Ishikawa (cell line): ENCODE results near the gene RAMP1.

ENCODE experiments used
- CEBPB ChIP-seq: IDR thresholded peaks from 2 replicates; pipeline ENCODE4 v1.6.1; 2012
- CREB1 ChIP-seq: IDR thresholded peaks from 2 replicates; pipeline ENCODE4 v1.6.1; 2012; ENCODE audit warnings: low read depth
- EGR1 ChIP-seq: IDR thresholded peaks from 2 replicates; pipeline ENCODE4 v1.6.1; 2012
- EP300 ChIP-seq: IDR thresholded peaks from 2 replicates; pipeline ENCODE4 v1.6.1; 2012; ENCODE audit warnings: borderline replicate concordance
- FOXM1 ChIP-seq: IDR thresholded peaks from 2 replicates; pipeline ENCODE4 v1.6.1; 2012; ENCODE audit warnings: low read depth, borderline replicate concordance
- NFIC ChIP-seq: IDR thresholded peaks from 2 replicates; pipeline ENCODE4 v1.6.1; 2012
- RAD21 ChIP-seq: IDR thresholded peaks from 2 replicates; pipeline ENCODE4 v1.6.1; 2012; ENCODE audit warnings: low read depth
- TAF1 ChIP-seq: IDR thresholded peaks from 2 replicates; pipeline ENCODE4 v1.6.1; 2012; ENCODE audit warnings: low read depth, mild to moderate bottlenecking
- TCF12 ChIP-seq: IDR thresholded peaks from 2 replicates; pipeline ENCODE4 v1.6.1; 2012; ENCODE audit warnings: low read depth
- TEAD4 ChIP-seq: IDR thresholded peaks from 2 replicates; pipeline ENCODE4 v1.6.1; 2012
- YY1 ChIP-seq: IDR thresholded peaks from 2 replicates; pipeline ENCODE4 v1.6.1; 2012; ENCODE audit warnings: low read depth
- ZBTB7A ChIP-seq: IDR thresholded peaks from 2 replicates; pipeline ENCODE4 v1.6.1; 2012; ENCODE audit warnings: low read depth
- TF ChIP-seq, protein P1 (sequence below): IDR thresholded peaks from 2 replicates; pipeline ENCODE4 v1.6.1; 2012
- TF ChIP-seq, protein P2 (sequence below): IDR thresholded peaks from 2 replicates; pipeline ENCODE4 v1.6.1; 2012
- TF ChIP-seq, protein P3 (sequence below): IDR thresholded peaks from 2 replicates; pipeline ENCODE4 v1.6.1; 2012; ENCODE audit warnings: low read depth, mild to moderate bottlenecking

The RAMP1 gene

DNA sequence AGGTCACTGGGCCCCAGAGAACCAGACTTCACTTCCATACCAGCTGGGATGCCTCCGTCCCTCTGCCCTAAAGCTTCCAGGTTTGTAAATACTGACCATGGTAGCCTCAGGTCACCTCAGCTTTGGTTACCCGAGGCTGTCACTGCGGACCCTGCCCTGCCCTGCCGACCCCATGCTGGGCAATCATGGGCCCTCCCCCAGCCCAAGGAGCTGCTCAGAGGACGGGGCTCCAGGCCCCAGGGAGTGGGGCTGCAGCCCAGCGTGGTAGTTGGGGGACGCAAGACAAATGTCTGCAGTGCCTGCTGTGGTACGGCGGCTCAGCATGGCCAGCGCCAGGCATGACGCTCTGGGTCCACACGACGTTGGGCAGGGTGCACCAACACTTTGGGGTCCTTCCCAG is 25.3 kb downstream of the RAMP1 start:
- TF ChIP-seq TAF1 (no peak), TCF12 (no peak), RAD21 (no peak), CEBPB (no peak), EGR1 (no peak), EP300 (no peak)
- TF ChIP-seq, protein P1, sequence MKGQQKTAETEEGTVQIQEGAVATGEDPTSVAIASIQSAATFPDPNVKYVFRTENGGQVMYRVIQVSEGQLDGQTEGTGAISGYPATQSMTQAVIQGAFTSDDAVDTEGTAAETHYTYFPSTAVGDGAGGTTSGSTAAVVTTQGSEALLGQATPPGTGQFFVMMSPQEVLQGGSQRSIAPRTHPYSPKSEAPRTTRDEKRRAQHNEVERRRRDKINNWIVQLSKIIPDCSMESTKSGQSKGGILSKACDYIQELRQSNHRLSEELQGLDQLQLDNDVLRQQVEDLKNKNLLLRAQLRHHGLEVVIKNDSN = no peak
- TF ChIP-seq, protein P2, sequence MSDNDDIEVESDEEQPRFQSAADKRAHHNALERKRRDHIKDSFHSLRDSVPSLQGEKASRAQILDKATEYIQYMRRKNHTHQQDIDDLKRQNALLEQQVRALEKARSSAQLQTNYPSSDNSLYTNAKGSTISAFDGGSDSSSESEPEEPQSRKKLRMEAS = no peak
- TF ChIP-seq, protein P3, sequence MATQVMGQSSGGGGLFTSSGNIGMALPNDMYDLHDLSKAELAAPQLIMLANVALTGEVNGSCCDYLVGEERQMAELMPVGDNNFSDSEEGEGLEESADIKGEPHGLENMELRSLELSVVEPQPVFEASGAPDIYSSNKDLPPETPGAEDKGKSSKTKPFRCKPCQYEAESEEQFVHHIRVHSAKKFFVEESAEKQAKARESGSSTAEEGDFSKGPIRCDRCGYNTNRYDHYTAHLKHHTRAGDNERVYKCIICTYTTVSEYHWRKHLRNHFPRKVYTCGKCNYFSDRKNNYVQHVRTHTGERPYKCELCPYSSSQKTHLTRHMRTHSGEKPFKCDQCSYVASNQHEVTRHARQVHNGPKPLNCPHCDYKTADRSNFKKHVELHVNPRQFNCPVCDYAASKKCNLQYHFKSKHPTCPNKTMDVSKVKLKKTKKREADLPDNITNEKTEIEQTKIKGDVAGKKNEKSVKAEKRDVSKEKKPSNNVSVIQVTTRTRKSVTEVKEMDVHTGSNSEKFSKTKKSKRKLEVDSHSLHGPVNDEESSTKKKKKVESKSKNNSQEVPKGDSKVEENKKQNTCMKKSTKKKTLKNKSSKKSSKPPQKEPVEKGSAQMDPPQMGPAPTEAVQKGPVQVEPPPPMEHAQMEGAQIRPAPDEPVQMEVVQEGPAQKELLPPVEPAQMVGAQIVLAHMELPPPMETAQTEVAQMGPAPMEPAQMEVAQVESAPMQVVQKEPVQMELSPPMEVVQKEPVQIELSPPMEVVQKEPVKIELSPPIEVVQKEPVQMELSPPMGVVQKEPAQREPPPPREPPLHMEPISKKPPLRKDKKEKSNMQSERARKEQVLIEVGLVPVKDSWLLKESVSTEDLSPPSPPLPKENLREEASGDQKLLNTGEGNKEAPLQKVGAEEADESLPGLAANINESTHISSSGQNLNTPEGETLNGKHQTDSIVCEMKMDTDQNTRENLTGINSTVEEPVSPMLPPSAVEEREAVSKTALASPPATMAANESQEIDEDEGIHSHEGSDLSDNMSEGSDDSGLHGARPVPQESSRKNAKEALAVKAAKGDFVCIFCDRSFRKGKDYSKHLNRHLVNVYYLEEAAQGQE = no peak

DNA sequence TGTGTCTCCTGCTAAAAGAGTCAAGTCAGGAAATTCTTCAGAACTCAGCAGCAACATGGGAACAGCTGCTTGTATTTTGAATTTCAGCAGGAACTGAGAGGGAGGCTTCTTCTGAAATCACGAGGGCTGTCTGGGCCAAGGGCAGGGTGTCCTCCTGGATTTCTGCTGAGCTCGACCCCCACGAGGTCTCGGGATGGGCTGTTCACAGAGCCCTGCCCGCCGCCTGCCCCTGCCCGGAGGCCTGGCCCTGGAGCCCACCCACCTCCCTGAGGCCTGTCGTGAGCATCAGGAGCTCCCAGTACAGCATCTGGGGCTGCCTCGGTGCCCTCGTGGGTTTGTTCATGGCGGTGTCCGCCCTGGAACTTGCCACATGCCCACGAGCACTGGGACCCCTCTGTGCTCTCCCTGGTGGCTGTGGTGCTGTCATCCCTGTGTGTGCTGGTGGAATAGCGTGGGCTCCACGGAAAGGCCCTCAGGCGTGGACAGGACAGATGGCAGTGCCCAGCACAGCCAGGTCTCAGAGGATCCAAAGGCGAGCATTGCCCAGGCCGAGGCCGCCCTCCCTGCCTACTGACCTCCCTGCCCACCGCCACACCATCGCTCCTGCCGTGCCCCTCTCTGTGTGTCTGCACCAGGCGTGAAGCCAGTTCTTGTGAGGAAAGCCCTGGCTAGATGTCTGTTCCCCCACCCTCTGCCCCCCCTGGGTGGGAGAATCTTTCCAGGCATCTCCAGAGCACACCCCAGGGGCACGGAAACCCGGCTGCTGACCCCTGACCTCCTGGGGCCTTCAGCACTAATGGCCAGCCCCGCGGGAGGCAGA is 25.9 kb downstream of the RAMP1 start:
- TF ChIP-seq TAF1 (no peak), TEAD4 (no peak), CEBPB (no peak), TCF12 (no peak), YY1 (no peak), ZBTB7A (no peak), CREB1 (no peak), RAD21 (no peak), EGR1 (no peak)
- TF ChIP-seq, protein P1 = no peak
- TF ChIP-seq, protein P2 = no peak

DNA sequence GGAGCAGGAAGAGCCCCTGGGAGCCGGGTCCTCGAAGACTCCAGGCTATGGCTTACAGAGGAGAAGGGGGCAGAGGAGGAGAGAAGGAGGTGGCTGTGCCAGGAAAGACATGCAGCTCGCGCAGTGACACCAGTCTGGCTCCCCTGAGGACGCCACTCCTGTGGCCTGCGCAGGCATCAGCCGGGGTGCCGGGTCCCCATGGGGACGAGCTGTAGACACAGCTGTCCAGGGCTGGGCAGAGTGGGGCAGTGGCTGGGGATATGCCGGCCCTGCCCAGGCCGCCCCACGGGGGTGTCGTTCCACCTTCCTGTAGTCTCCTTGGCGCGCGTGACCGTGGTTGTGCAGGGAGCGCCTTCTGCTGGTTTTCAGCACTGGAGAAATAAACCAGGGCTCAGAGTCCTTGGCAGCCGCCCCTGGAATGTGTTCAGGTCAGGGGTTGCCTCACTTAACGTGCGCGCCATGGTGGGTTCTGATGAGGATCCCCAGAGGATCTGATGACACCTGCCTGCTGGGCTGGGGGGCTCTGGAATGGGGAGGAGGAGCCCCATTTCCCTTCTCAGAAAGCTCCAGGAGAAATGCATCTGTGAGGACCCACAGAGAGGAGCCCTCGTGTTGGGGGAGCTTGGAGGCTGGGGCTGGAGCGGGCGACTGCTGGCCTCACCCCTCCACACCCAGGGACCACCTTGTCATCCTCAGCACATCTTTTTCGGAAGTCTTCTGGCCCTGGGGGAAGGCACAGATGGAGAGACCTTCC is 26.7 kb downstream of the RAMP1 start:
- TF ChIP-seq FOXM1 (no peak), ZBTB7A (no peak), TAF1 (no peak), YY1 (no peak), TCF12 (no peak)
- TF ChIP-seq, protein P2 = no peak

DNA sequence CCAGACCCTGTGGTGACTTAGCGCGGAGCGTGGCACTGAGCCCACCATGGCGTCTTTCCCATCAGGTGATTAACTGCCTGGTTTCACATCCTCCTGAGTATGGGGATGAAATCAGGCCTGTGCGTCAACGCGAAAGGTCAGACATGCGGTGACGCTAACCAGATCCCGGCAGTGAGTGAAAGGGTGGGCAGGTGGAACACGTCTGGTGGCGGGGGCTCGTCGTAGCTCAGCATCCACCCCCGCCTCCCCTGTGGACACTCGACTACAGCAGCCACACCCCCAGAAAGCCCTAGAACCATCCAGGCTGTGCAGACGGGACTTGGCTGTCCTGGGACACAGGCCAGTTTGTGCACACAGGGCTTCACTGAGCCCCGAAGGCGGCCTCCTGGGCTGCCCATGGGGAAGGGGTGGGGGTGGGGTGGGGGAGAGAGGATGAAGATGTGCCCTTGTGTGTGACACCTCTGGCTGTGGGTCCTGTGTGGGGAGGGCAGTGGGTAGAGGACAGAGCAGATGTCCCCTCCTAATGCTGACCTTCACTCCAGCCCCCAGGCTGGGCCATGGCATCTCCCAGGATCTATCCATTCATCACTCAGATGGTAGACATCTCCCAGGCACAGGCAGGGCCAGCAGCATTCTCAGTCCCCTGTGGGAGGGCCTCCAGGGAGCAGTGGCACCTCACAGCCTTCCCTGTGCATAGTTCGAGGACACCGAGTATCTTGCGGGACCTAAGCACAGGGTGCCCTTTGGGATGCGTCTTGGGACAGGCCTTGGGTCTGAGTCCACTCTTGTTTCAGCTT is 27.5 kb downstream of the RAMP1 start:
- TF ChIP-seq, protein P3 = no peak
- TF ChIP-seq, protein P2 = no peak
- TF ChIP-seq NFIC = no peak
- no peak for TF ChIP-seq TCF12
- no peak for TF ChIP-seq TEAD4
- TF ChIP-seq YY1 = no peak
- TF ChIP-seq, protein P1 = no peak
- no peak for TF ChIP-seq EP300
- TF ChIP-seq EGR1 = no peak
